Mammary epithelial cell (primary cell): ENCODE measurements around the gene NES.

Experiments
- CTCF ChIP-seq, 2 donors: IDR thresholded peaks in 1 of 2; conservative IDR thresholded peaks in 1 of 2; 2 replicates each; pipeline ENCODE4 v1.5.1; 2011 to 2012; ENCODE audit warnings: inconsistent platforms in 2 of 2, low read length in 2 of 2, mild to moderate bottlenecking in 2 of 2, control low read depth in 1 of 2, low read depth in 1 of 2; ENCODE audit not compliant: insufficient read depth in 1 of 2; ENCODE audit errors: extremely low read depth in 1 of 2
- EZH2 ChIP-seq: IDR thresholded peaks from 2 replicates; pipeline ENCODE4 v1.6.1; 2012; ENCODE audit warnings: low read length, inconsistent platforms, borderline replicate concordance

- TF ChIP-seq EZH2, result no peak
- no peak for TF ChIP-seq CTCF (conservative IDR thresholded peaks at IDR 0.05 in 1 of 2, IDR thresholded peaks at IDR 0.05 in 1 of 2; ENCODE audit: extremely low read depth in 1 of 2, insufficient read depth in 1 of 2, low read depth in 1 of 2, low read length in 2 of 2)
Measured at GRCh38 chr1:156717351-156717750, 40.1 kb upstream of the NES start.
